Measurements from ENCODE around the gene LOXHD1. TPM values are rescaled to one million over a fixed set of nuclear protein-coding genes. Genes with fewer than 3 reads are reported as not detected.
A peak's percentile ranks its signal among the peaks of the same experiment; 100 is the strongest.

LOXHD1 gene
- total and polyA plus RNA-seq, 4 experiments from 2014 or later = not detected

DNA sequence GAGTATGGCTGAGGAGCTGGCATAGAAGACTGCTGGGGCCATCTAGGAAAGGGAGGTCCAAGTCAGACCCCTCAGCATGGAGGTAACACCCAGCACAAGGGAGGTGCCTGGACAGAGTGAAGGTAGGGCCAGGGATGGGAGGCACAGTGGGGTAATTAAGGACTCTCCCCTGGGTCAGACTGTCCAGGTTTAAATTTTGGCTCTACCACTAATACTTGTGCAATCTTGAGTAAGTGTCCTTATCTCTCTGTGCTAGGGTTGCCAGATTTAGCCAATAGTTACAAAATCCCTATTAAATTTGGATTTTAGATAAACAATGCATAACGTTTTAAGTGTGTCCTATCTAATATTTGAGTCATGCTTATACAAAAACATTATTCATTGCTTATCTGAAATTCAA is 109.5 kb downstream of the LOXHD1 start:
- H3K27ac ChIP-seq (ENCODE audit: low read depth, low read length) = no peak overlapping the region
- ChIA-PET CTCF (ENCODE audit: partially characterized antibody) (no interaction called here), POLR2A (ENCODE audit: partially characterized antibody) (no interaction called here)
- H3K4me3 Mint-ChIP-seq = no peak overlapping the region
- no peaks in the 10 kb centered on the region for H3K4me1 ChIP-seq (ENCODE audit: insufficient read depth, low read length)
- no peak overlapping the region for H3K4me3 ChIP-seq (ENCODE audit: low read length in 2 of 2)
- H3K27me3 Mint-ChIP-seq = peaks cover 3 to 10% of the 10 kb centered on the region in 2 donors
- H3K4me1 Mint-ChIP-seq = peaks cover 0 to 2% (median 0%) of the 10 kb centered on the region in 4 donors
- no peaks in the 10 kb centered on the region for H3K36me3 Mint-ChIP-seq
- DNase-seq = no peak
- intact Hi-C loops (cut with micrococcal nuclease) = no loop called here
- no peak overlapping the region for H3K27ac Mint-ChIP-seq
- H3K9me3 ChIP-seq (ENCODE audit: control insufficient read depth in 1 of 2, low read length in 2 of 2) = no peaks in the 10 kb centered on the region
- no peaks in the 10 kb centered on the region for H3K36me3 ChIP-seq (ENCODE audit: insufficient read depth, low read length)
- no peaks in the 10 kb centered on the region for H3K27me3 ChIP-seq (ENCODE audit: insufficient read depth, low read length)
- peaks cover 0 to 9% (median 5%) of the 10 kb centered on the region in 8 donors for H3K9me3 Mint-ChIP-seq

GRCh38 chr18:46546111-46546640 is 110.8 kb downstream of the LOXHD1 start:
- H3K4me3 ChIP-seq (ENCODE audit: low read length in 2 of 2) = no peak overlapping the region

DNA sequence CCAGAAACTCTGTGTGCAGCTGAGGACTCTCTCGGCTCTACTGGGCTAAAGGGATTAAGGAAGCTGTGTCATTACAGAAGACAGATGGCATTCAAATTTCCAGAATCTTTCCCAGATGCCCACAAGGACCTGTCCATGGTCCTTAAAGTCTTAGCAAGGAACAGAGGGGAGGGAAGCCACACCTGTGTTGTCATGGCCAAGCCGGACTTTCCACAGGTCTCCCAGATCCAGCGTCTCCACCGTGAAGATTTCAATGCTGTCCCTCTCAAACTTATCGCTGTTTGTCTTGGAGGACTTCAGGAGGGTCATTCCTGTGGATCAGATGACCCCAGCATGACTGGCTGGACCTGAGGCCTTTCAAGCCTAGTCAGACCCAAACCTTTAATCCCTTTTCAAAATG is 114.5 kb downstream of the LOXHD1 start:
- intact Hi-C loops (cut with micrococcal nuclease) = no loop called here
- no peak overlapping the region for H3K27ac ChIP-seq (ENCODE audit: low read depth, low read length)
- ChIA-PET CTCF (ENCODE audit: partially characterized antibody) (no interaction called here), POLR2A (ENCODE audit: partially characterized antibody) (no interaction called here)
- H3K4me1 ChIP-seq (ENCODE audit: insufficient read depth, low read length) = no peaks in the 10 kb centered on the region
- no peaks in the 10 kb centered on the region for H3K9me3 ChIP-seq (ENCODE audit: control insufficient read depth in 1 of 2, low read length in 2 of 2)
- Mint-ChIP-seq H3K9me3 (peaks cover 0 to 5% (median 3%) of the 10 kb centered on the region in 8 donors), H3K4me1 (peaks cover 0 to 2% (median 0%) of the 10 kb centered on the region in 4 donors), H3K27ac (no peak overlapping the region), H3K4me3 (no peak overlapping the region), H3K36me3 (no peaks in the 10 kb centered on the region), H3K27me3 (peaks cover 5 to 6% of the 10 kb centered on the region in 2 donors)
- H3K4me3 ChIP-seq (ENCODE audit: low read length in 2 of 2) = no peak overlapping the region
- H3K27me3 ChIP-seq (ENCODE audit: insufficient read depth, low read length) = no peaks in the 10 kb centered on the region
- no peak for DNase-seq
- no peaks in the 10 kb centered on the region for H3K36me3 ChIP-seq (ENCODE audit: insufficient read depth, low read length)

More at GRCh38 chr18:46546111-46546640, 110.8 kb downstream of the LOXHD1 start:
- CTCF ChIA-PET (ENCODE audit: partially characterized antibody) = no interaction called here
- no peaks in the 10 kb centered on the region for H3K27me3 ChIP-seq (ENCODE audit: insufficient read depth, low read length)
- no peak overlapping the region for H3K27ac ChIP-seq (ENCODE audit: low read depth, low read length)
- H3K4me1 Mint-ChIP-seq = peaks cover 0 to 2% (median 0%) of the 10 kb centered on the region in 4 donors
- peaks cover 3 to 10% of the 10 kb centered on the region in 2 donors for H3K27me3 Mint-ChIP-seq
- H3K36me3 ChIP-seq (ENCODE audit: insufficient read depth, low read length) = no peaks in the 10 kb centered on the region
- no peaks in the 10 kb centered on the region for H3K4me1 ChIP-seq (ENCODE audit: insufficient read depth, low read length)
- POLR2A ChIA-PET (ENCODE audit: partially characterized antibody) = no interaction called here
- DNase-seq = no peak
- intact Hi-C loops (cut with micrococcal nuclease) = no loop called here
- no peak overlapping the region for H3K27ac Mint-ChIP-seq
- no peaks in the 10 kb centered on the region for H3K9me3 ChIP-seq (ENCODE audit: control insufficient read depth in 1 of 2, low read length in 2 of 2)
- peaks cover 0 to 8% (median 5%) of the 10 kb centered on the region in 8 donors for H3K9me3 Mint-ChIP-seq
- no peak overlapping the region for H3K4me3 Mint-ChIP-seq
- no peaks in the 10 kb centered on the region for H3K36me3 Mint-ChIP-seq

GRCh38 chr18:46541626-46542189 is 115.3 kb downstream of the LOXHD1 start:
- no peaks in the 10 kb centered on the region for H3K36me3 ChIP-seq (ENCODE audit: insufficient read depth, low read length)
- no peaks in the 10 kb centered on the region for H3K4me1 ChIP-seq (ENCODE audit: insufficient read depth, low read length)
- Mint-ChIP-seq H3K36me3 (no peaks in the 10 kb centered on the region), H3K27me3 (peaks cover 5 to 6% of the 10 kb centered on the region in 2 donors), H3K4me3 (no peak overlapping the region), H3K27ac (no peak overlapping the region), H3K9me3 (peaks cover 0 to 5% (median 3%) of the 10 kb centered on the region in 8 donors), H3K4me1 (peaks cover 0 to 2% (median 0%) of the 10 kb centered on the region in 4 donors)
- intact Hi-C loops (cut with micrococcal nuclease) = no loop called here
- H3K27ac ChIP-seq (ENCODE audit: low read depth, low read length) = no peak overlapping the region
- no peak for DNase-seq
- no peaks in the 10 kb centered on the region for H3K27me3 ChIP-seq (ENCODE audit: insufficient read depth, low read length)
- ChIA-PET CTCF (ENCODE audit: partially characterized antibody) (no interaction called here), POLR2A (ENCODE audit: partially characterized antibody) (interaction anchor here (0.6 kb wide), 1 partner anchor 398 kb away, joined by 5 read pairs; no protein-coding TSS in a partner anchor)
- H3K9me3 ChIP-seq (ENCODE audit: control insufficient read depth in 1 of 2, low read length in 2 of 2) = no peaks in the 10 kb centered on the region
- H3K4me3 ChIP-seq (ENCODE audit: low read length in 2 of 2) = no peak overlapping the region

DNA sequence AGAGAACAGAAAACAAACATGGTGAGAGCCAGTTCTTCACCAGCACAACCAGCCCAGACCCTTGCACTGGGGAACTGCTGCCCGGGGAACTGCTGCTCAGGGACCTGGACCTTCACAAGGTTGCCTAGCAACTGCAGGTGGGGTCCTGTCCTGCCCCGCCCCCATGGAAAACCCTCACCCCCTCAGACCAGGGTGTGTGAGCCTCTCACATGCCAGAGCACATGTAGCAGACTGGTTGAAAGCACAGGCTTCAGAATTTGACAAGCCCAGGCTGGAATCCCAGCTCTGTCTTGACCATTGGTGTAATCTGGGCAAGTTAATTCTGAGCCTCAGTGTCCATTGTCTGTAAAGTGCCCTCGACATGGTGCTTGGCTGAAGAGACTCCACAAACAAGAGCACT is 118.6 kb downstream of the LOXHD1 start:
- intact Hi-C loops (cut with micrococcal nuclease) = no loop called here
- Mint-ChIP-seq H3K36me3 (no peaks in the 10 kb centered on the region), H3K27ac (no peak overlapping the region), H3K4me3 (no peak overlapping the region), H3K27me3 (peaks cover 8% of the 10 kb centered on the region in 2 donors), H3K4me1 (peaks cover 0 to 2% (median 0%) of the 10 kb centered on the region in 4 donors), H3K9me3 (peaks cover 0 to 6% (median 0%) of the 10 kb centered on the region in 8 donors)
- Histone ChIP-seq H3K4me3 (ENCODE audit: low read length in 2 of 2) (no peak overlapping the region), H3K27ac (ENCODE audit: low read depth, low read length) (no peak overlapping the region), H3K36me3 (ENCODE audit: insufficient read depth, low read length) (no peaks in the 10 kb centered on the region), H3K27me3 (ENCODE audit: insufficient read depth, low read length) (no peaks in the 10 kb centered on the region), H3K9me3 (ENCODE audit: control insufficient read depth in 1 of 2, low read length in 2 of 2) (no peaks in the 10 kb centered on the region), H3K4me1 (ENCODE audit: insufficient read depth, low read length) (no peaks in the 10 kb centered on the region)
- no peak for DNase-seq
- ChIA-PET CTCF (ENCODE audit: partially characterized antibody) (no interaction called here), POLR2A (ENCODE audit: partially characterized antibody) (no interaction called here)

- Mint-ChIP-seq H3K9me3 (peaks cover 0 to 6% (median 0%) of the 10 kb centered on the region in 8 donors), H3K4me1 (no peaks in the 10 kb centered on the region), H3K36me3 (no peaks in the 10 kb centered on the region), H3K4me3 (no peak overlapping the region), H3K27me3 (peaks cover 8 to 10% of the 10 kb centered on the region in 2 donors), H3K27ac (no peak overlapping the region)
- DNase-seq = no peak
- POLR2A ChIA-PET (ENCODE audit: partially characterized antibody) = no interaction called here
- H3K4me3 ChIP-seq (ENCODE audit: low read length in 2 of 2) = no peak overlapping the region
- H3K27ac ChIP-seq (ENCODE audit: low read depth, low read length) = no peak overlapping the region
- H3K27me3 ChIP-seq (ENCODE audit: insufficient read depth, low read length) = no peaks in the 10 kb centered on the region
- CTCF ChIA-PET (ENCODE audit: partially characterized antibody) = no interaction called here
- intact Hi-C loops (cut with micrococcal nuclease) = no loop called here
- no peaks in the 10 kb centered on the region for H3K4me1 ChIP-seq (ENCODE audit: insufficient read depth, low read length)
- H3K36me3 ChIP-seq (ENCODE audit: insufficient read depth, low read length) = no peaks in the 10 kb centered on the region
- H3K9me3 ChIP-seq (ENCODE audit: control insufficient read depth in 1 of 2, low read length in 2 of 2) = no peaks in the 10 kb centered on the region
These were observed 120.7 kb downstream of the LOXHD1 start for GRCh38 chr18:46536215-46536874.

DNA sequence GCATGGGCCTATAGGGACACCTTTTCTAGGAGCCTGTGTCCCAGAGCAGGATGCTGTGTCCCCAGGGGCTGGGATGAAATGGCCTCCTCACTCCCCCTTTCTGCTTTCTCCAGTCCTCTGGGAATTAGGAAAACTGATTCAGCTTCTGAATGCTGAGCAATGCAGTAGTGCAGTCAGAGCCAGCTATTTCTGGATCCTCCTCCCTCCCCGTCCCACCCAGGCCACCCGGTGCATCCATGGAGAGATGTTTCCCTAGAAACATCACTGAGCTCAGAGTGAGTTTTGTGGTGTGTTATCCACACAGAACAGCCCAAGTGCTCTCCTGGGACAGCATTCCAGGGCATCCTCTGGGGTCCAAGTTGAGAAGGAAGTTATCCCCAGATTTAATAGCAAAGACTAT is 125.5 kb downstream of the LOXHD1 start:
- Mint-ChIP-seq H3K36me3 (no peaks in the 10 kb centered on the region), H3K27ac (peak overlapping the region in 1 of 7 donors; percentile 2), H3K4me3 (no peak overlapping the region), H3K27me3 (peaks cover 4 to 8% of the 10 kb centered on the region in 2 donors), H3K4me1 (no peaks in the 10 kb centered on the region), H3K9me3 (peaks cover 0 to 4% (median 0%) of the 10 kb centered on the region in 8 donors)
- intact Hi-C loops (cut with micrococcal nuclease) = no loop called here
- CTCF ChIA-PET (ENCODE audit: partially characterized antibody) = no interaction called here
- POLR2A ChIA-PET (ENCODE audit: partially characterized antibody) = no interaction called here
- Histone ChIP-seq H3K27me3 (ENCODE audit: insufficient read depth, low read length) (no peaks in the 10 kb centered on the region), H3K4me3 (ENCODE audit: low read length in 2 of 2) (no peak overlapping the region), H3K36me3 (ENCODE audit: insufficient read depth, low read length) (no peaks in the 10 kb centered on the region), H3K27ac (ENCODE audit: low read depth, low read length) (no peak overlapping the region), H3K4me1 (ENCODE audit: insufficient read depth, low read length) (no peaks in the 10 kb centered on the region), H3K9me3 (ENCODE audit: control insufficient read depth in 1 of 2, low read length in 2 of 2) (no peaks in the 10 kb centered on the region)
- DNase-seq = no peak

All from CD4-positive, alpha-beta memory T cell (primary cell).